AG04449 (cell line): Measurements from ENCODE around the gene DAND5.

Experiments used
- CTCF ChIA-PET: fragments of 350-600 bp; formaldehyde crosslinking; extraction: SDS; loops from one replicate; lab custom pipeline; 2021; ENCODE audit warnings: antibody characterized with exemption; lab: Yijun Ruan, JAX
- POLR2A ChIA-PET: fragments of 400-600, 350-600 bp; formaldehyde crosslinking; extraction: SDS; loops from one replicate; lab custom pipeline; 2020; ENCODE audit warnings: antibody characterized with exemption, inconsistent platforms; lab: Yijun Ruan, JAX
- DNase-seq: peaks from one replicate; pipeline ENCODE4 v3.0.0-alpha.2; 2010; ENCODE audit warnings: low read depth, low spot score
- H3K4me3 ChIP-seq: 2 replicates; pipeline ENCODE4 v1.5.1; 2011; ENCODE audit warnings: low read depth, mild to moderate bottlenecking, control low read depth, low read length
- CTCF ChIP-seq: IDR thresholded peaks from one replicate; pipeline ENCODE4 v1.5.1; 2011; ENCODE audit warnings: mild to moderate bottlenecking, moderate library complexity, low read length, control low read depth, inconsistent platforms; ENCODE audit not compliant: insufficient read depth; ENCODE audit errors: missing control alignments

The DAND5 gene

GRCh38 chr19:12993562-12993961 lies 24.2 kb downstream of the DAND5 start:
- POLR2A ChIA-PET = no interaction called here
- H3K4me3 ChIP-seq = no peak overlapping the region
- no peak for TF ChIP-seq CTCF
- CTCF ChIA-PET = interaction anchor here (1.3 to 3.9 kb wide), 5 partner anchors 11 to 101 kb away, joined by 3 to 19 read pairs (median 7); no protein-coding TSS in a partner anchor
- no peak for DNase-seq

- H3K4me3 ChIP-seq = peak within 1 kb of the TSS; percentile 80
- no peak for TF ChIP-seq CTCF
Measured at GRCh38 chr19:12994701-12995595, 25.6 kb downstream of the DAND5 start, which contains the start of gene NFIX. Gene NFIX (plus strand): TSS chr19:12995475. CDS start chr19:12995838, 363 bp downstream.

GRCh38 chr19:12995596-12996405 lies 26.4 kb downstream of the DAND5 start:
- CTCF ChIA-PET = interaction anchor here (1.5 to 3.9 kb wide), 3 partner anchors 9 to 66 kb away, joined by 3 to 25 read pairs (median 5); no protein-coding TSS in a partner anchor
- POLR2A ChIA-PET = interaction anchor here (1.8 kb wide), 1 partner anchor 48 kb away, joined by 4 read pairs; no protein-coding TSS in a partner anchor
- TF ChIP-seq CTCF = no peak
- no peak for DNase-seq
- H3K4me3 ChIP-seq = peak overlapping the region; percentile 80

More at GRCh38 chr19:12994701-12995595, 25.6 kb downstream of the DAND5 start, which contains the start of gene NFIX:
- CTCF ChIA-PET = interaction anchor here (0.7 to 3.9 kb wide), 6 partner anchors 10 to 99 kb away, joined by 3 to 25 read pairs (median 10); no protein-coding TSS in a partner anchor
- DNase-seq = no peak
- POLR2A ChIA-PET = interaction anchor here (1.8 kb wide), 1 partner anchor 49 kb away, joined by 4 read pairs; no protein-coding TSS in a partner anchor

GRCh38 chr19:12996406-12997094 lies 27.2 kb downstream of the DAND5 start:
- ChIA-PET CTCF (interaction anchor here (0.7 to 3.9 kb wide), 8 partner anchors 8 to 65 kb away, joined by 3 to 25 read pairs (median 4); no protein-coding TSS in a partner anchor), POLR2A (interaction anchor here (1.0 to 1.8 kb wide), 2 partner anchors 26 to 47 kb away, joined by 3 to 4 read pairs; no protein-coding TSS in a partner anchor)
- peak overlapping the region; percentile 80 for H3K4me3 ChIP-seq
- DNase-seq = no peak
- TF ChIP-seq CTCF = no peak

GRCh38 chr19:12997179-12997966 lies 28.0 kb downstream of the DAND5 start:
- ChIA-PET CTCF (interaction anchor here (0.7 to 3.9 kb wide), 8 partner anchors 7 to 65 kb away, joined by 3 to 25 read pairs (median 4); no protein-coding TSS in a partner anchor), POLR2A (interaction anchor here (0.7 to 1.0 kb wide), 2 partner anchors 25 to 57 kb away, joined by 3 to 4 read pairs; no protein-coding TSS in a partner anchor)
- no peak for DNase-seq
- peak overlapping the region; percentile 80 for H3K4me3 ChIP-seq
- TF ChIP-seq CTCF = no peak
